T-helper 2 cell treated with Interferon-gamma antibody and Interleukin-4, amounts not matched to agents 100 ng/mL and 5 ng/mL, for 36 hours (primary cell): ENCODE measurements around the gene BAG2. TPM values are rescaled to one million over a fixed set of nuclear protein-coding genes. Genes with fewer than 3 reads are reported as not detected.

Experiments
- intact Hi-C: fragments of 100-400 bp; cut with micrococcal nuclease; formaldehyde crosslinking; loops from one replicate; pipeline ENCODE4 v1.15.1; 2023
- total RNA-seq: library from RNA; stranded (reverse); gene quantifications from 2 replicates; pipeline ENCODE4 v1.2.3, GENCODE V29; 2022

Gene BAG2
- total RNA-seq, 1 donor from 2014 or later, result 12.5 TPM

- intact Hi-C loops, result loop anchor here (10.0 kb wide), 2 partner anchors 219 to 629 kb away; partner anchors contain the start of gene BEND6
Observed at GRCh38 chr6:57173886-57174510, 1.9 kb downstream of the BAG2 start.

GRCh38 chr6:57174511-57174907, 2.4 kb downstream of the BAG2 start:
- intact Hi-C loops, result loop anchor here (10.0 kb wide), 2 partner anchors 220 to 630 kb away; partner anchors contain the start of gene BEND6

GRCh38 chr6:57177545-57178265, 5.6 kb downstream of the BAG2 start:
- intact Hi-C loops, result loop anchor here (10.0 kb wide), 2 partner anchors 223 to 633 kb away; partner anchors contain the start of gene BEND6

GRCh38 chr6:57180596-57180995, 8.5 kb downstream of the BAG2 start:
- intact Hi-C loops, result no loop called here

GRCh38 chr6:57182017-57182432, 9.9 kb downstream of the BAG2 start:
- intact Hi-C loops, result no loop called here

- intact Hi-C loops, result no loop called here
Observed at GRCh38 chr6:57183336-57183735, 11.2 kb downstream of the BAG2 start.

GRCh38 chr6:57190140-57190539, 18.0 kb downstream of the BAG2 start:
- intact Hi-C loops, result loop anchor here (1.0 kb wide), 1 partner anchor 126 kb away; no protein-coding TSS in a partner anchor

GRCh38 chr6:57193177-57193576, 21.1 kb downstream of the BAG2 start:
- intact Hi-C loops, result no loop called here

GRCh38 chr6:57195457-57195856, 23.3 kb downstream of the BAG2 start:
- intact Hi-C loops, result no loop called here

GRCh38 chr6:57198926-57199636, 27.0 kb downstream of the BAG2 start:
- intact Hi-C loops, result no loop called here

- intact Hi-C loops, result no loop called here
Observed at GRCh38 chr6:57201718-57202117, 29.6 kb downstream of the BAG2 start.

- intact Hi-C loops, result no loop called here
Observed at GRCh38 chr6:57205550-57206328, 33.6 kb downstream of the BAG2 start.

- intact Hi-C loops, result no loop called here
Observed at GRCh38 chr6:57207141-57207540, 35.0 kb downstream of the BAG2 start.

- intact Hi-C loops, result no loop called here
Observed at GRCh38 chr6:57207872-57208271, 35.7 kb downstream of the BAG2 start.

- intact Hi-C loops, result no loop called here
Observed at GRCh38 chr6:57209030-57209429, 36.9 kb downstream of the BAG2 start.

GRCh38 chr6:57210060-57210459, 37.9 kb downstream of the BAG2 start:
- intact Hi-C loops, result no loop called here

- intact Hi-C loops, result no loop called here
Observed at GRCh38 chr6:57215260-57215659, 43.1 kb downstream of the BAG2 start.

- intact Hi-C loops, result no loop called here
Observed at GRCh38 chr6:57216235-57217101, 44.3 kb downstream of the BAG2 start.

- intact Hi-C loops, result no loop called here
Observed at GRCh38 chr6:57217270-57217669, 45.1 kb downstream of the BAG2 start.

GRCh38 chr6:57220083-57220703, 48.1 kb downstream of the BAG2 start:
- intact Hi-C loops, result loop anchor here (5.0 kb wide), 1 partner anchor 678 kb away; no protein-coding TSS in a partner anchor
